K562 (cell line): ENCODE data around the gene TUBB1. TPM values are rescaled to one million over a fixed set of nuclear protein-coding genes. Genes with fewer than 3 reads are reported as not detected.

Experiments
- EGR1 ChIP-seq: fragments of 450-650 bp; conservative IDR thresholded peaks from 2 replicates; pipeline ENCODE4 v1.6.1; 2017; ENCODE audit warnings: mild to moderate bottlenecking
- GTF2F1 ChIP-seq: IDR thresholded peaks from 2 replicates; pipeline ENCODE4 v1.6.1; 2011; ENCODE audit warnings: low read depth, low read length, improper control_type of control experiment
- HDAC3 ChIP-seq: fragments of 450-650 bp; IDR thresholded peaks from 2 replicates; pipeline ENCODE4 v1.6.1; 2018; ENCODE audit warnings: borderline replicate concordance, mild to moderate bottlenecking, moderate library complexity; ENCODE audit not compliant: partially characterized antibody
- HNRNPL ChIP-seq: fragments of 200-400 bp; formaldehyde crosslinking; IDR thresholded peaks from 2 replicates; pipeline ENCODE4 v1.6.1; 2017; ENCODE audit warnings: low read depth, mild to moderate bottlenecking, low read length
- JUND ChIP-seq, 2 experiments: IDR thresholded peaks; 2 replicates in 1 of 2; 3 replicates in 1 of 2; pipeline ENCODE4 v1.6.1; 2011; ENCODE audit warnings: borderline replicate concordance in 2 of 2, low read depth in 2 of 2, low read length in 2 of 2, improper control_type of control experiment in 1 of 2, missing biosample characterization in 1 of 2, missing genetic modification characterization in 1 of 2, missing genetic modification reagents in 1 of 2
- LARP7 ChIP-seq: fragments of 450-650 bp; IDR thresholded peaks from 2 replicates; pipeline ENCODE4 v1.6.1; 2016
- MLLT1 ChIP-seq, 2 experiments: fragments of 450-650 bp; IDR thresholded peaks; 2 replicates each; pipeline ENCODE4 v1.6.1; 2016
- PKNOX1 ChIP-seq: fragments of 450-650 bp; IDR thresholded peaks from 2 replicates; pipeline ENCODE4 v1.6.1; 2016
- SMARCA4 ChIP-seq: fragments of 450-650 bp; IDR thresholded peaks from 2 replicates; pipeline ENCODE4 v1.6.1; 2016
- SREBF2 ChIP-seq: sonication (generic); formaldehyde crosslinking; IDR thresholded peaks from 2 replicates; pipeline ENCODE4 v1.4.0; 2020; ENCODE audit warnings: mild to moderate bottlenecking, missing genetic modification reagents
- SRF ChIP-seq, 2 experiments: fragments of 250-450, 450-650 bp in 1 of 2; sonication (Bioruptor Pico) in 1 of 2; sonication (generic) in 1 of 2; formaldehyde crosslinking; IDR thresholded peaks; 2 replicates each; pipeline versions ENCODE4 v1.5.0 to v1.5.1; 2020 to 2022; ENCODE audit warnings: mild to moderate bottlenecking in 1 of 2, missing genetic modification reagents in 1 of 2
- polyA plus RNA-seq, 8 experiments: library from polyadenylated mRNA; depleted of rRNA in 4 of 8; stranded (reverse) in 5 of 8; unstranded in 3 of 8; fragments of >200 nt; fragmentation: Nextera tagmentation in 2 of 8; fragmentation: Illumina TruSeq in 1 of 8; extraction: Ambion mirVana in 2 of 8; extraction: Trizol in 1 of 8; gene quantifications; 2 replicates each; pipeline versions ENCODE4 v1.2.1 to v1.2.3, GENCODE V29; 2011 to 2014; ENCODE audit warnings: inconsistent platforms in 1 of 8, missing spikeins in 1 of 8
- total RNA-seq, 7 experiments: library from RNA; depleted of rRNA in 6 of 7; stranded (reverse); fragments of >200 nt in 6 of 7; fragmentation: Illumina TruSeq in 2 of 7; extraction: Trizol in 2 of 7; gene quantifications; 2 replicates each; pipeline versions ENCODE4 v1.2.1 to v1.2.3, GENCODE V29; 2011 to 2021; ENCODE audit warnings: low replicate concordance in 1 of 7
- TF ChIP-seq, protein P1 (sequence below): fragments of 250-450 bp; sonication (Bioruptor Pico); IDR thresholded peaks from 2 replicates; pipeline ENCODE4 v1.4.0; 2020; ENCODE audit warnings: borderline replicate concordance
- TF ChIP-seq, protein P2 (sequence below), 2 experiments: fragments of 450-650 bp; formaldehyde crosslinking in 1 of 2; IDR thresholded peaks; 2 replicates each; pipeline versions ENCODE4 v1.4.0 to v1.6.1; 2014 to 2020; ENCODE audit warnings: mild to moderate bottlenecking in 2 of 2, borderline replicate concordance in 1 of 2, low read depth in 1 of 2

The TUBB1 gene
- total and polyA plus RNA-seq, 9 of the 15 experiments (the other 6 are each of a cell fraction or from before 2014, with no cell fraction given) = 1.5 to 3.9 (median 2.4) TPM

DNA sequence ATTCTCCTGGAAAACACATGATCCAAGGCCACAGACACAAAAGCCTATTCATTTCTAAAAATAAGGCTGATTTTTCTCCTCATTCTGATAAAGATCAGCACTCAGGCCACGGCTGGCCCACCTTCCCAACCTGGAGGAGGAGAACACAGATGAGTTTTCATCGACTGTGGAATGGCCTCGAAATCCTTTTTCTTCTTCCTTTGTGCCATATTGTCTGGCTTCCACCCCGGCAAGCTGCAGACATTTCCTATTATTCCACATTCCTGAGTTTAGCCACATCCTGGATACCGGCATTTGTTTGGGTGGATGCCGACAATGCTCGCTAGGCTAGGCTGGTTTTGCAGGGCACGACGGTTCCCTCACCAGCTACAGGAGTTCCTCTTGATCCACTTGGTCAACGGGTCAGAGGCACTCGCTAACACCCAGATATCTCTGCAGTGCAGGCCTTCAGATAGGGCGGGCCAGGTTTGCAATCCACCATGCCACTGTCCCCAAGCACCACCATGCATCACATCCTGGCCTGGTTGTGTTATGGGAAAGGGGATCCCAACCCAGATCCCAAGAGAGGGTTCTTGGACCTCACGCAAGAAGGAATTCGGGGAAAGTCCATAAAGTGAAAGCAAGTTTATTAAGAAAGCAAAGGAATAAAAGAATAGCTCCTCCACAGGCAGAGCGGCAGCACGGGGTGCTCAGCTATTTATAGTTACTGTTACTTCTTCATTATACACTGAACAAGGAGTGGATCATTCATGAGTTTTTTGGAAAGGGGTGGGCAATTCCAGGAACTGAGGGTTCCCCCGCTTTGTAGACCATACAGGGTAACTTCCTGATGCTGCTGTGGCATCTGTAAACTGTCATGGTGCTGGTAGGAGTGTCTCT is 8.0 kb upstream of the TUBB1 start (continued):
- TF ChIP-seq MLLT1 (IDR thresholded peaks at IDR 0.05) (0 out of 4 replicates have a peak, but pooled peaks have one; percentile 7 to 38), SREBF2 (CRISPR knock-in tag) (no peak), HDAC3 (peak; percentile 58), HNRNPL (no peak), SRF (CRISPR knock-in tag; IDR thresholded peaks at IDR 0.05) (peak in 1 of 2 experiments; percentile 96; a peak in 2 of 4 replicates), GTF2F1 (no peak), PKNOX1 (peak; percentile 59; the same call in 1 of the 2 replicates), SMARCA4 (peak; percentile 52), EGR1 (peak; percentile 41; the same call in 1 of the 2 replicates), LARP7 (0 out of 2 replicates have a peak, but pooled peaks have one; percentile 45), JUND (IDR thresholded peaks at IDR 0.05; ENCODE audit: borderline replicate concordance, low read depth, low read length) (no peak; the same call in 1 of the 2 replicates), JUND (tag; IDR thresholded peaks at IDR 0.05; ENCODE audit: borderline replicate concordance, low read depth, low read length) (no peak)
- TF ChIP-seq, protein P1, sequence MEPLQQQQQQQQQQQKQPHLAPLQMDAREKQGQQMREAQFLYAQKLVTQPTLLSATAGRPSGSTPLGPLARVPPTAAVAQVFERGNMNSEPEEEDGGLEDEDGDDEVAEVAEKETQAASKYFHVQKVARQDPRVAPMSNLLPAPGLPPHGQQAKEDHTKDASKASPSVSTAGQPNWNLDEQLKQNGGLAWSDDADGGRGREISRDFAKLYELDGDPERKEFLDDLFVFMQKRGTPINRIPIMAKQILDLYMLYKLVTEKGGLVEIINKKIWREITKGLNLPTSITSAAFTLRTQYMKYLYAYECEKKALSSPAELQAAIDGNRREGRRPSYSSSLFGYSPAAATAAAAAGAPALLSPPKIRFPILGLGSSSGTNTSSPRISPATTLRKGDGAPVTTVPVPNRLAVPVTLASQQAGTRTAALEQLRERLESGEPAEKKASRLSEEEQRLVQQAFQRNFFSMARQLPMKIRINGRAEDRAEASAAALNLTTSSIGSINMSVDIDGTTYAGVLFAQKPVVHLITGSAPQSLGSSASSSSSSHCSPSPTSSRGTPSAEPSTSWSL = no peak
- TF ChIP-seq, protein P2, sequence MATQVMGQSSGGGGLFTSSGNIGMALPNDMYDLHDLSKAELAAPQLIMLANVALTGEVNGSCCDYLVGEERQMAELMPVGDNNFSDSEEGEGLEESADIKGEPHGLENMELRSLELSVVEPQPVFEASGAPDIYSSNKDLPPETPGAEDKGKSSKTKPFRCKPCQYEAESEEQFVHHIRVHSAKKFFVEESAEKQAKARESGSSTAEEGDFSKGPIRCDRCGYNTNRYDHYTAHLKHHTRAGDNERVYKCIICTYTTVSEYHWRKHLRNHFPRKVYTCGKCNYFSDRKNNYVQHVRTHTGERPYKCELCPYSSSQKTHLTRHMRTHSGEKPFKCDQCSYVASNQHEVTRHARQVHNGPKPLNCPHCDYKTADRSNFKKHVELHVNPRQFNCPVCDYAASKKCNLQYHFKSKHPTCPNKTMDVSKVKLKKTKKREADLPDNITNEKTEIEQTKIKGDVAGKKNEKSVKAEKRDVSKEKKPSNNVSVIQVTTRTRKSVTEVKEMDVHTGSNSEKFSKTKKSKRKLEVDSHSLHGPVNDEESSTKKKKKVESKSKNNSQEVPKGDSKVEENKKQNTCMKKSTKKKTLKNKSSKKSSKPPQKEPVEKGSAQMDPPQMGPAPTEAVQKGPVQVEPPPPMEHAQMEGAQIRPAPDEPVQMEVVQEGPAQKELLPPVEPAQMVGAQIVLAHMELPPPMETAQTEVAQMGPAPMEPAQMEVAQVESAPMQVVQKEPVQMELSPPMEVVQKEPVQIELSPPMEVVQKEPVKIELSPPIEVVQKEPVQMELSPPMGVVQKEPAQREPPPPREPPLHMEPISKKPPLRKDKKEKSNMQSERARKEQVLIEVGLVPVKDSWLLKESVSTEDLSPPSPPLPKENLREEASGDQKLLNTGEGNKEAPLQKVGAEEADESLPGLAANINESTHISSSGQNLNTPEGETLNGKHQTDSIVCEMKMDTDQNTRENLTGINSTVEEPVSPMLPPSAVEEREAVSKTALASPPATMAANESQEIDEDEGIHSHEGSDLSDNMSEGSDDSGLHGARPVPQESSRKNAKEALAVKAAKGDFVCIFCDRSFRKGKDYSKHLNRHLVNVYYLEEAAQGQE (IDR thresholded peaks at IDR 0.05; ENCODE audit: borderline replicate concordance) = 0 out of 2 replicates have a peak, but pooled peaks have one; percentile 9
- TF ChIP-seq, protein P2 (CRISPR knock-in tag; IDR thresholded peaks at IDR 0.05; ENCODE audit: low read depth) = no peak
